MV-4-11 (cell line): ENCODE measurements around the gene ITGB8.

Experiments used
- DNase-seq: peaks from one replicate; lab custom pipeline; 2025; lab: John Stamatoyannopoulos, UW

Gene ITGB8

GRCh38 chr7:20430664-20431063 is 100.0 kb downstream of the ITGB8 start:
- DNase-seq = no peak

- no peak for DNase-seq
Observed at GRCh38 chr7:20431146-20431545, 100.4 kb downstream of the ITGB8 start.

- DNase-seq = no peak
Observed at GRCh38 chr7:20432071-20432470, 101.4 kb downstream of the ITGB8 start.

- no peak for DNase-seq
Observed at GRCh38 chr7:20435305-20435704, 104.6 kb downstream of the ITGB8 start.

- no peak for DNase-seq
Observed at GRCh38 chr7:20438248-20438647, 107.5 kb downstream of the ITGB8 start.

- peak; percentile 74 for DNase-seq
Observed at GRCh38 chr7:20438694-20439376, 108.1 kb downstream of the ITGB8 start.

GRCh38 chr7:20439416-20440185 is 108.9 kb downstream of the ITGB8 start:
- no peak for DNase-seq

- peak; percentile 2 for DNase-seq
Observed at GRCh38 chr7:20440472-20441105, 109.9 kb downstream of the ITGB8 start.

GRCh38 chr7:20441346-20441745 is 110.6 kb downstream of the ITGB8 start:
- DNase-seq = peak; percentile 8

GRCh38 chr7:20441991-20442441 is 111.3 kb downstream of the ITGB8 start:
- peak; percentile 30 for DNase-seq

GRCh38 chr7:20442951-20443350 is 112.3 kb downstream of the ITGB8 start:
- DNase-seq = no peak

- DNase-seq = no peak
Observed at GRCh38 chr7:20444030-20444800, 113.5 kb downstream of the ITGB8 start.

GRCh38 chr7:20447021-20447650 is 116.4 kb downstream of the ITGB8 start:
- DNase-seq = no peak

GRCh38 chr7:20449176-20449575 is 118.5 kb downstream of the ITGB8 start:
- no peak for DNase-seq

GRCh38 chr7:20450536-20450935 is 119.8 kb downstream of the ITGB8 start:
- DNase-seq = peak; percentile 23

GRCh38 chr7:20454202-20454601 is 123.5 kb downstream of the ITGB8 start:
- DNase-seq = no peak

GRCh38 chr7:20456701-20457100 is 126.0 kb downstream of the ITGB8 start:
- DNase-seq = no peak

- no peak for DNase-seq
Observed at GRCh38 chr7:20458521-20458920, 127.8 kb downstream of the ITGB8 start.

GRCh38 chr7:20459419-20459818 is 128.7 kb downstream of the ITGB8 start:
- DNase-seq = no peak

- no peak for DNase-seq
Observed at GRCh38 chr7:20464891-20465290, 134.2 kb downstream of the ITGB8 start.
